C4-2B (cell line): ENCODE results near the gene SLC51B.

Experiments
- ZFX ChIP-seq: fragments of 450-650 bp; IDR thresholded peaks from 2 replicates; pipeline ENCODE4 v1.6.1; 2017
- TF ChIP-seq, protein P1 (sequence below): fragments of 450-650 bp; conservative IDR thresholded peaks from 2 replicates; pipeline ENCODE4 v1.5.1; 2017; ENCODE audit warnings: mild to moderate bottlenecking

DNA sequence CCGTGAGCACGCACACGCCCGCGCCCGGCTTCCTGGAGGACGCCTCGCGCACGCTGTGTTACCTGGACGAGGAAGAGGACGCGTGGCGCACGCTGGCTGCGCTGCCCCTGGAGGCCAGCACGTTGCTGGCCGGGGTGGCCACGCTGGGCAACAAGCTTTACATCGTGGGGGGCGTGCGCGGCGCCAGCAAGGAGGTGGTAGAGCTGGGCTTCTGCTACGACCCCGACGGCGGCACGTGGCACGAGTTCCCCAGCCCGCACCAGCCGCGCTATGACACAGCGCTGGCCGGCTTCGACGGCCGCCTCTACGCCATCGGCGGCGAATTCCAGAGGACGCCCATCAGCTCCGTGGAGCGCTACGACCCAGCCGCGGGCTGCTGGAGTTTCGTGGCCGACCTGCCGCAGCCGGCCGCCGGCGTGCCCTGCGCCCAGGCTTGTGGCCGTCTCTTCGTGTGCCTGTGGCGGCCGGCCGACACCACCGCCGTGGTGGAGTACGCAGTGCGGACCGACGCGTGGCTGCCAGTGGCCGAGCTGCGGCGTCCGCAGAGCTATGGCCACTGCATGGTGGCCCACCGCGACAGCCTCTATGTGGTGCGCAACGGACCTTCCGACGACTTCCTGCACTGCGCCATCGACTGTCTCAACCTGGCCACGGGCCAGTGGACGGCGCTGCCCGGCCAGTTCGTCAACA lies 32.2 kb downstream of the SLC51B start:
- TF ChIP-seq, protein P1, sequence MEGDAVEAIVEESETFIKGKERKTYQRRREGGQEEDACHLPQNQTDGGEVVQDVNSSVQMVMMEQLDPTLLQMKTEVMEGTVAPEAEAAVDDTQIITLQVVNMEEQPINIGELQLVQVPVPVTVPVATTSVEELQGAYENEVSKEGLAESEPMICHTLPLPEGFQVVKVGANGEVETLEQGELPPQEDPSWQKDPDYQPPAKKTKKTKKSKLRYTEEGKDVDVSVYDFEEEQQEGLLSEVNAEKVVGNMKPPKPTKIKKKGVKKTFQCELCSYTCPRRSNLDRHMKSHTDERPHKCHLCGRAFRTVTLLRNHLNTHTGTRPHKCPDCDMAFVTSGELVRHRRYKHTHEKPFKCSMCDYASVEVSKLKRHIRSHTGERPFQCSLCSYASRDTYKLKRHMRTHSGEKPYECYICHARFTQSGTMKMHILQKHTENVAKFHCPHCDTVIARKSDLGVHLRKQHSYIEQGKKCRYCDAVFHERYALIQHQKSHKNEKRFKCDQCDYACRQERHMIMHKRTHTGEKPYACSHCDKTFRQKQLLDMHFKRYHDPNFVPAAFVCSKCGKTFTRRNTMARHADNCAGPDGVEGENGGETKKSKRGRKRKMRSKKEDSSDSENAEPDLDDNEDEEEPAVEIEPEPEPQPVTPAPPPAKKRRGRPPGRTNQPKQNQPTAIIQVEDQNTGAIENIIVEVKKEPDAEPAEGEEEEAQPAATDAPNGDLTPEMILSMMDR = no peak
- TF ChIP-seq ZFX = no peak
